Measurements from ENCODE around the gene TRMU.
"Not testable (repeated sequence)": the region's sequence is repeated elsewhere in the genome, so short reads cannot be mapped to it uniquely, and the experiment has no call there.

Gene TRMU

GRCh38 chr22:46392137-46392844, 56.8 kb downstream of the TRMU start:
- no peak for DNase-seq (ENCODE audit: extremely low read depth, low read depth)
- TF ChIP-seq CTCF (IDR thresholded peaks at IDR 0.05; ENCODE audit: low read depth, low read length): no peak

- DNase-seq (ENCODE audit: extremely low read depth, low read depth): no peak
- no peak for TF ChIP-seq CTCF (IDR thresholded peaks at IDR 0.05; ENCODE audit: low read depth, low read length)
Measured at GRCh38 chr22:46393873-46394272, 58.4 kb downstream of the TRMU start.

GRCh38 chr22:46394622-46395021, 59.1 kb downstream of the TRMU start:
- no peak for DNase-seq (ENCODE audit: extremely low read depth, low read depth)
- no peak for TF ChIP-seq CTCF (IDR thresholded peaks at IDR 0.05; ENCODE audit: low read depth, low read length)

GRCh38 chr22:46395145-46395544, 59.6 kb downstream of the TRMU start:
- no peak for DNase-seq (ENCODE audit: extremely low read depth, low read depth)
- TF ChIP-seq CTCF (IDR thresholded peaks at IDR 0.05; ENCODE audit: low read depth, low read length): no peak

GRCh38 chr22:46397049-46397448, 61.5 kb downstream of the TRMU start:
- not testable (repeated sequence) for DNase-seq (ENCODE audit: extremely low read depth, low read depth)

- TF ChIP-seq CTCF (IDR thresholded peaks at IDR 0.05; ENCODE audit: low read depth, low read length): no peak
- DNase-seq (ENCODE audit: extremely low read depth, low read depth): no peak
Measured at GRCh38 chr22:46397514-46397913, 62.0 kb downstream of the TRMU start.

- no peak for TF ChIP-seq CTCF (IDR thresholded peaks at IDR 0.05; ENCODE audit: low read depth, low read length)
- no peak for DNase-seq (ENCODE audit: extremely low read depth, low read depth)
Measured at GRCh38 chr22:46397951-46398350, 62.4 kb downstream of the TRMU start.
